K562 (cell line): ENCODE results near the gene LILRA2. TPM values are rescaled to one million over a fixed set of nuclear protein-coding genes. Genes with fewer than 3 reads are reported as not detected.
A peak's percentile ranks its signal among the peaks of the same experiment; 100 is the strongest.

Source experiments
- CBFB ChIP-seq: sonication (generic); formaldehyde crosslinking; IDR thresholded peaks from 2 replicates; pipeline ENCODE4 v1.4.0; 2020; ENCODE audit warnings: mild to moderate bottlenecking, missing genetic modification reagents
- EHMT2 ChIP-seq: fragments of 450-650 bp; IDR thresholded peaks from 2 replicates; pipeline ENCODE4 v1.6.1; 2018; ENCODE audit warnings: antibody characterized with exemption
- ELK1 ChIP-seq: sonication (generic); formaldehyde crosslinking; IDR thresholded peaks from 2 replicates; pipeline ENCODE4 v1.8.1; 2022; ENCODE audit warnings: missing genetic modification reagents
- ETV1 ChIP-seq: fragments of 450-650 bp; conservative IDR thresholded peaks from 2 replicates; pipeline ENCODE4 v1.6.1; 2016; ENCODE audit warnings: missing genetic modification characterization, control low read depth, low read depth, missing compliant biosample characterization
- FOXA3 ChIP-seq, 2 experiments: fragments of 450-650 bp in 1 of 2; sonication (generic) in 1 of 2; formaldehyde crosslinking; IDR thresholded peaks in 1 of 2; conservative IDR thresholded peaks in 1 of 2; 2 replicates each; pipeline versions ENCODE4 v1.4.0 to v1.8.0; 2020 to 2022; ENCODE audit warnings: mild to moderate bottlenecking in 2 of 2, missing genetic modification reagents in 1 of 2
- KAT7 ChIP-seq: sonication (generic); formaldehyde crosslinking; IDR thresholded peaks from 2 replicates; pipeline ENCODE4 v1.8.0; 2022; ENCODE audit warnings: missing genetic modification reagents, mild to moderate bottlenecking, borderline replicate concordance
- KDM5B ChIP-seq: fragments of 200-600 bp; sonication (generic); IDR thresholded peaks from 2 replicates; pipeline ENCODE4 v1.6.1; 2012; ENCODE audit warnings: low read depth, mild to moderate bottlenecking, moderate library complexity, low read length, control low read depth, inconsistent platforms; ENCODE audit not compliant: insufficient replicate concordance
- MED1 ChIP-seq: sonication (generic); formaldehyde crosslinking; IDR thresholded peaks from 2 replicates; pipeline ENCODE4 v1.8.1; 2023; ENCODE audit warnings: missing genetic modification reagents, borderline replicate concordance
- POLR3A ChIP-seq: IDR thresholded peaks from 2 replicates; pipeline ENCODE4 v1.6.1; 2011; ENCODE audit warnings: borderline replicate concordance, mild to moderate bottlenecking, moderate library complexity; ENCODE audit not compliant: insufficient read length, insufficient read depth; ENCODE audit errors: extremely low read depth
- SIX5 ChIP-seq, 2 experiments: IDR thresholded peaks; 2 replicates each; pipeline ENCODE4 v1.6.1; 2011; ENCODE audit warnings: low read length in 2 of 2, borderline replicate concordance in 1 of 2, low read depth in 1 of 2, mild to moderate bottlenecking in 1 of 2, moderate library complexity in 1 of 2; ENCODE audit not compliant: insufficient read depth in 1 of 2
- STAT5A ChIP-seq: IDR thresholded peaks from 2 replicates; pipeline ENCODE4 v1.6.1; 2012; ENCODE audit warnings: low read length, inconsistent platforms, borderline replicate concordance
- U2AF2 ChIP-seq: fragments of 200-400 bp; formaldehyde crosslinking; optimal IDR thresholded peaks from 2 replicates; pipeline ENCODE3; 2017; ENCODE audit warnings: low read depth, mild to moderate bottlenecking, low read length
- ZNF347 ChIP-seq: fragments of 450-650 bp; formaldehyde crosslinking; IDR thresholded peaks from 2 replicates; pipeline ENCODE4 v1.4.0; 2020; ENCODE audit warnings: low read depth, mild to moderate bottlenecking, moderate library complexity
- ZNF431 ChIP-seq: sonication (generic); formaldehyde crosslinking; IDR thresholded peaks from 2 replicates; pipeline ENCODE4 v1.8.0; 2022; ENCODE audit warnings: mild to moderate bottlenecking, missing genetic modification reagents
- ZNF583 ChIP-seq: fragments of 250-450 bp; sonication (Bioruptor Pico); IDR thresholded peaks from 2 replicates; pipeline ENCODE4 v1.4.0; 2020
- ZNF707 ChIP-seq: fragments of 250-450 bp; sonication (Bioruptor Pico); conservative IDR thresholded peaks from 2 replicates; pipeline ENCODE4 v1.8.0; 2022; ENCODE audit warnings: inconsistent platforms, mild to moderate bottlenecking, moderate library complexity
- polyA plus RNA-seq, 8 experiments: library from polyadenylated mRNA; depleted of rRNA in 4 of 8; stranded (reverse) in 5 of 8; unstranded in 3 of 8; fragments of >200 nt; fragmentation: Nextera tagmentation in 2 of 8; fragmentation: Illumina TruSeq in 1 of 8; extraction: Ambion mirVana in 2 of 8; extraction: Trizol in 1 of 8; gene quantifications; 2 replicates each; pipeline versions ENCODE4 v1.2.1 to v1.2.3, GENCODE V29; 2011 to 2014; ENCODE audit warnings: inconsistent platforms in 1 of 8, missing spikeins in 1 of 8
- total RNA-seq, 7 experiments: library from RNA; depleted of rRNA in 6 of 7; stranded (reverse); fragments of >200 nt in 6 of 7; fragmentation: Illumina TruSeq in 2 of 7; extraction: Trizol in 2 of 7; gene quantifications; 2 replicates each; pipeline versions ENCODE4 v1.2.1 to v1.2.3, GENCODE V29; 2011 to 2021; ENCODE audit warnings: low replicate concordance in 1 of 7
- TF ChIP-seq, protein P1 (sequence below), 2 experiments: fragments of 450-650 bp; IDR thresholded peaks; 2 replicates each; pipeline ENCODE4 v1.6.1; 2016; ENCODE audit warnings: mild to moderate bottlenecking in 2 of 2, borderline replicate concordance in 1 of 2, low read depth in 1 of 2, moderate library complexity in 1 of 2
- TF ChIP-seq, protein P2 (sequence below): fragments of 450-650 bp; formaldehyde crosslinking; IDR thresholded peaks from 2 replicates; pipeline ENCODE4 v1.4.0; 2022; ENCODE audit warnings: missing genetic modification characterization

Gene LILRA2
- total and polyA plus RNA-seq, 9 of the 15 experiments (the other 6 are each of a cell fraction or from before 2014, with no cell fraction given): 0.32 to 2.1 (median 0.96) TPM

GRCh38 chr19:54561840-54562239, 11.8 kb upstream of the LILRA2 start (continued):
- TF ChIP-seq, protein P1, sequence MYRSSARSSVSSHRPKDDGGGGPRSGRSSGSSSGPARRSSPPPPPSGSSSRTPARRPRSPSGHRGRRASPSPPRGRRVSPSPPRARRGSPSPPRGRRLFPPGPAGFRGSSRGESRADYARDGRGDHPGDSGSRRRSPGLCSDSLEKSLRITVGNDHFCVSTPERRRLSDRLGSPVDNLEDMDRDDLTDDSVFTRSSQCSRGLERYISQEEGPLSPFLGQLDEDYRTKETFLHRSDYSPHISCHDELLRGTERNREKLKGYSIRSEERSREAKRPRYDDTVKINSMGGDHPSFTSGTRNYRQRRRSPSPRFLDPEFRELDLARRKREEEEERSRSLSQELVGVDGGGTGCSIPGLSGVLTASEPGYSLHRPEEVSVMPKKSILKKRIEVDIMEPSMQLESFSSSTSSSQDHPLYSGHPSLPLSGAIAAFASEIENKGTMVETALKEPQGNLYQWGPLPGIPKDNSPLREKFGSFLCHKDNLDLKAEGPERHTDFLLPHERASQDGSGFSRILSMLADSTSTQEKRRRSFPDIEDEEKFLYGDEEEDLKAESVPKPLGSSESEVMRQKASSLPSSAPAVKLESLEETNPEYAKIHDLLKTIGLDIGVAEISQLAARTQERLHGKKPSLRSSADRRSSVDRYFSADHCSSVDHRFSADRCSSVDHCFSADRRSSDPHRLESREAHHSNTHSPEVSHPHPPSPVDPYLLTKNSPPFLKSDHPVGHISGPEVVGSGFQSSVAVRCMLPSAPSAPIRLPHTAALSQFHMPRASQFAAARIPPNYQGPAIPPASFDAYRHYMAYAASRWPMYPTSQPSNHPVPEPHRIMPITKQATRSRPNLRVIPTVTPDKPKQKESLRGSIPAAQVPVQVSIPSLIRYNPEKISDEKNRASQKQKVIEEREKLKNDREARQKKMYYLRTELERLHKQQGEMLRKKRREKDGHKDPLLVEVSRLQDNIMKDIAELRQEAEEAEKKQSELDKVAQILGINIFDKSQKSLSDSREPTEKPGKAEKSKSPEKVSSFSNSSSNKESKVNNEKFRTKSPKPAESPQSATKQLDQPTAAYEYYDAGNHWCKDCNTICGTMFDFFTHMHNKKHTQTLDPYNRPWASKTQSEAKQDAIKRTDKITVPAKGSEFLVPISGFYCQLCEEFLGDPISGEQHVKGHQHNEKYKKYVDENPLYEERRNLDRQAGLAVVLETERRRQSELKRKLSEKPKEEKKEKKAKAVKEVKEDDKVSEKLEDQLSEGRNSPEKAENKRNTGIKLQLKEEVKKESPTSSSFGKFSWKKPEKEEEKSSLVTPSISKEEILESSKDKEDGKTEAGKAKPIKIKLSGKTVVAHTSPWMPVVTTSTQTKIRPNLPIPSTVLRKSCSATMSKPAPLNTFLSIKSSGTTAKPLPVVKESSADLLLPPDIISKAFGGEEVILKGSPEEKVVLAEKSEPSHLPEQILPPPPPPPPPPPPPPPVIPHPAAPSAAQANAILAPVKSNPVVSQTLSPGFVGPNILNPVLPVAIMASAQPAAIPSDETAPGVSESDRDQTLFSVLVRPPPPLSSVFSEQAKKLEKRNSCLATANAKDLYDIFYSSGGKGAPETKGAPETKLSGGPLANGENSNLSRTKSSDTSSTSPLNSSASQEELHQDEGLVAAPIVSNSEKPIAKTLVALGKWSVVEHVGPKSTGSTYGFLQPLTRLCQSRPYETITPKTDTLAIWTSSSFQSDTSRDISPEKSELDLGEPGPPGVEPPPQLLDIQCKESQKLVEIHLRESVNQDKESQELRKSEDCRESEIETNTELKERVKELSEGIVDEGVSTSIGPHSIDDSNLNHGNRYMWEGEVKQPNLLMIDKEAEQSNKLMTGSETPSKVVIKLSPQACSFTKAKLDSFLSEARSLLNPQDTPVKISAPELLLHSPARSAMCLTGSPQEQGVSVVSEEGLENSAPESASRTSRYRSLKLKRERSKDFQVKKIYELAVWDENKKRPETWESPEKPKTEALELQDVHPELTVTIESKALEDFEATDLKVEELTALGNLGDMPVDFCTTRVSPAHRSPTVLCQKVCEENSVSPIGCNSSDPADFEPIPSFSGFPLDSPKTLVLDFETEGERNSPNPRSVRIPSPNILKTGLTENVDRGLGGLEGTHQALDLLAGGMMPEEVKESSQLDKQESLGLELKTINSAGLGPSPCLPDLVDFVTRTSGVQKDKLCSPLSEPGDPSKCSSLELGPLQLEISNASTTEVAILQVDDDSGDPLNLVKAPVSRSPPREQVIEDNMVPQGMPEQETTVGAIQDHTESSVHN (IDR thresholded peaks at IDR 0.05; ENCODE audit: borderline replicate concordance in 1 of 2, low read depth in 1 of 2): no peak
- TF ChIP-seq MED1 (CRISPR knock-in tag): no peak
- TF ChIP-seq STAT5A: no peak
- no peak for TF ChIP-seq KDM5B
- no peak for TF ChIP-seq ZNF347 (CRISPR knock-in tag)
- TF ChIP-seq ZNF583 (CRISPR knock-in tag): no peak
- no peak for TF ChIP-seq U2AF2
- no peak for TF ChIP-seq CBFB (CRISPR knock-in tag)
- no peak for TF ChIP-seq ELK1 (CRISPR knock-in tag)
- no peak for TF ChIP-seq POLR3A
- TF ChIP-seq SIX5 (IDR thresholded peaks at IDR 0.05; ENCODE audit: borderline replicate concordance in 1 of 2, insufficient read depth in 1 of 2, low read depth in 1 of 2, low read length in 2 of 2): no peak
- 0 out of 2 replicates have a peak, but pooled peaks have one; percentile 49 for TF ChIP-seq ETV1 (tag)
- no peak for TF ChIP-seq ZNF707 (CRISPR knock-in tag)
- TF ChIP-seq, protein P2, sequence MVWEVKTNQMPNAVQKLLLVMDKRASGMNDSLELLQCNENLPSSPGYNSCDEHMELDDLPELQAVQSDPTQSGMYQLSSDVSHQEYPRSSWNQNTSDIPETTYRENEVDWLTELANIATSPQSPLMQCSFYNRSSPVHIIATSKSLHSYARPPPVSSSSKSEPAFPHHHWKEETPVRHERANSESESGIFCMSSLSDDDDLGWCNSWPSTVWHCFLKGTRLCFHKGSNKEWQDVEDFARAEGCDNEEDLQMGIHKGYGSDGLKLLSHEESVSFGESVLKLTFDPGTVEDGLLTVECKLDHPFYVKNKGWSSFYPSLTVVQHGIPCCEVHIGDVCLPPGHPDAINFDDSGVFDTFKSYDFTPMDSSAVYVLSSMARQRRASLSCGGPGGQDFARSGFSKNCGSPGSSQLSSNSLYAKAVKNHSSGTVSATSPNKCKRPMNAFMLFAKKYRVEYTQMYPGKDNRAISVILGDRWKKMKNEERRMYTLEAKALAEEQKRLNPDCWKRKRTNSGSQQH: no peak
- no peak for TF ChIP-seq KAT7 (CRISPR knock-in tag)
- no peak for TF ChIP-seq FOXA3 (CRISPR knock-in tag; conservative IDR thresholded peaks at IDR 0.05 in 1 of 2, IDR thresholded peaks at IDR 0.05 in 1 of 2)
- peak; percentile 90 for TF ChIP-seq EHMT2
- no peak for TF ChIP-seq ZNF431
